Caco-2 (cell line): Measurements from ENCODE around the gene SUSD2. TPM values are rescaled to one million over a fixed set of nuclear protein-coding genes. Genes with fewer than 3 reads are reported as not detected.

ENCODE experiments used
- BruUV-seq: library from RNA; stranded (reverse); fragments of 400-500 nt; replicated peaks from 2 replicates; lab custom pipeline; 2021; lab: Mats Ljungman, UMichigan
- CTCF ChIA-PET: fragments of 300-600 bp; sonication (Branson Sonifier 250); formaldehyde crosslinking; loops from one replicate; lab custom pipeline; 2022; ENCODE audit warnings: antibody characterized with exemption; lab: Charles Lee
- POLR2A ChIA-PET: fragments of 300-600 bp; sonication (Branson Sonifier 250); formaldehyde crosslinking; loops from one replicate; lab custom pipeline; 2022; ENCODE audit warnings: antibody characterized with exemption; lab: Charles Lee
- DNase-seq, 2 experiments: peaks; one replicate each; pipeline versions ENCODE4 v3.0.0 to v3.0.0-alpha.2; 2020 to 2022
- H3K27me3 ChIP-seq: replicated peaks from 2 replicates; pipeline ENCODE4 v1.6.0; 2011; ENCODE audit warnings: low read length; ENCODE audit not compliant: control insufficient read depth, insufficient read depth
- H3K36me3 ChIP-seq: 2 replicates; pipeline ENCODE4 v1.5.1; 2011; ENCODE audit warnings: low read length; ENCODE audit not compliant: control insufficient read depth, insufficient read depth
- H3K4me1 ChIP-seq: fragments of 250-450 bp; sonication (Bioruptor Pico); 2 replicates; pipeline ENCODE4 v1.5.1; 2020; ENCODE audit warnings: mild to moderate bottlenecking
- H3K4me3 ChIP-seq: 2 replicates; pipeline ENCODE4 v1.5.1; 2011; ENCODE audit warnings: low read depth, mild to moderate bottlenecking, control low read depth, low read length
- H3K9me3 ChIP-seq: fragments of 250-450 bp; sonication (Bioruptor Pico); 2 replicates; pipeline ENCODE4 v1.5.1; 2020; ENCODE audit warnings: mild to moderate bottlenecking, moderate library complexity
- H3K27ac Mint-ChIP-seq: one replicate; pipeline ENCODE4 v1.8.0; 2022; ENCODE audit warnings: mixed read lengths; ENCODE audit not compliant: unreplicated experiment
- H3K27me3 Mint-ChIP-seq: one replicate; pipeline ENCODE4 v1.8.0; 2022; ENCODE audit warnings: mixed read lengths; ENCODE audit not compliant: insufficient read depth, unreplicated experiment
- H3K36me3 Mint-ChIP-seq: one replicate; pipeline ENCODE4 v1.8.0; 2022; ENCODE audit warnings: mild to moderate bottlenecking, mixed read lengths; ENCODE audit not compliant: insufficient read depth, unreplicated experiment
- H3K4me1 Mint-ChIP-seq: one replicate; pipeline ENCODE4 v1.8.0; 2022; ENCODE audit warnings: low read depth, mixed read lengths; ENCODE audit not compliant: unreplicated experiment
- H3K4me3 Mint-ChIP-seq: one replicate; pipeline ENCODE4 v1.8.0; 2022; ENCODE audit warnings: mild to moderate bottlenecking, moderate library complexity, mixed read lengths; ENCODE audit not compliant: unreplicated experiment
- H3K9me3 Mint-ChIP-seq: one replicate; pipeline ENCODE4 v1.8.0; 2022; ENCODE audit warnings: mixed read lengths; ENCODE audit not compliant: unreplicated experiment
- CTCF ChIP-seq, 2 experiments: fragments of 200-600 bp in 1 of 2; IDR thresholded peaks; 1 replicate in 1 of 2; 2 replicates in 1 of 2; pipeline versions ENCODE4 v1.5.1 to v1.8.0; 2011 to 2022; ENCODE audit warnings: antibody characterized with exemption in 1 of 2, control low read depth in 1 of 2, inconsistent platforms in 1 of 2, low read depth in 1 of 2, low read length in 1 of 2, mild to moderate bottlenecking in 1 of 2, moderate library complexity in 1 of 2; ENCODE audit not compliant: insufficient read depth in 1 of 2, severe bottlenecking in 1 of 2, unreplicated experiment in 1 of 2
- intact Hi-C: fragments of 100-400 bp; cut with micrococcal nuclease; formaldehyde crosslinking; loops from one replicate; pipeline ENCODE4 v1.10.0; 2022; ENCODE audit not compliant: unreplicated experiment
- total RNA-seq: library from RNA; stranded (reverse); gene quantifications from 2 replicates; pipeline ENCODE4 v1.2.3, GENCODE V29; 2022

The SUSD2 gene
- total RNA-seq, 1 experiment from 2014 or later: 7.0 TPM

- Histone ChIP-seq H3K4me3 (no peak overlapping the region), H3K36me3 (peaks cover 3% of the 10 kb centered on the region), H3K27me3 (no peaks in the 10 kb centered on the region), H3K9me3 (no peaks in the 10 kb centered on the region), H3K4me1 (peaks cover 38% of the 10 kb centered on the region)
- Mint-ChIP-seq H3K9me3 (no peaks in the 10 kb centered on the region), H3K27ac (no peak overlapping the region), H3K4me3 (no peak overlapping the region), H3K4me1 (peaks cover 33% of the 10 kb centered on the region), H3K36me3 (peaks cover 10% of the 10 kb centered on the region), H3K27me3 (no peaks in the 10 kb centered on the region)
- no peak for TF ChIP-seq CTCF (IDR thresholded peaks at IDR 0.05; ENCODE audit: insufficient read depth in 1 of 2, low read depth in 1 of 2, low read length in 1 of 2, severe bottlenecking in 1 of 2, unreplicated experiment in 1 of 2)
- ChIA-PET POLR2A (no interaction called here), CTCF (no interaction called here)
- intact Hi-C loops: no loop called here
- no peak for DNase-seq
- no TSS peak for BruUV-seq
Observed at GRCh38 chr22:24149198-24149590, 32.1 kb upstream of the SUSD2 start.

GRCh38 chr22:24153353-24153752, 27.9 kb upstream of the SUSD2 start:
- peaks cover 5% of the 10 kb centered on the region for H3K36me3 Mint-ChIP-seq
- peaks cover 5% of the 10 kb centered on the region for H3K4me1 ChIP-seq
- BruUV-seq: no TSS peak
- ChIA-PET POLR2A (no interaction called here), CTCF (interaction anchor here (1.0 to 1.3 kb wide), 2 partner anchors 19 to 69 kb away, joined by 3 read pairs; no protein-coding TSS in a partner anchor)
- no peak overlapping the region for H3K4me3 Mint-ChIP-seq
- no peaks in the 10 kb centered on the region for H3K27me3 ChIP-seq
- H3K9me3 Mint-ChIP-seq: no peaks in the 10 kb centered on the region
- no peak for TF ChIP-seq CTCF (IDR thresholded peaks at IDR 0.05; ENCODE audit: insufficient read depth in 1 of 2, low read depth in 1 of 2, low read length in 1 of 2, severe bottlenecking in 1 of 2, unreplicated experiment in 1 of 2)
- H3K4me3 ChIP-seq: no peak overlapping the region
- intact Hi-C loops: no loop called here
- H3K27me3 Mint-ChIP-seq: no peaks in the 10 kb centered on the region
- peaks cover 12% of the 10 kb centered on the region for H3K4me1 Mint-ChIP-seq
- H3K27ac Mint-ChIP-seq: no peak overlapping the region
- H3K36me3 ChIP-seq: no peaks in the 10 kb centered on the region
- H3K9me3 ChIP-seq: no peaks in the 10 kb centered on the region
- no peak for DNase-seq

GRCh38 chr22:24153959-24154358, 27.3 kb upstream of the SUSD2 start:
- Mint-ChIP-seq H3K4me3 (no peak overlapping the region), H3K27me3 (no peaks in the 10 kb centered on the region), H3K9me3 (no peaks in the 10 kb centered on the region), H3K27ac (no peak overlapping the region), H3K4me1 (peaks cover 6% of the 10 kb centered on the region), H3K36me3 (peaks cover 5% of the 10 kb centered on the region)
- no TSS peak for BruUV-seq
- no peaks in the 10 kb centered on the region for H3K27me3 ChIP-seq
- no peak overlapping the region for H3K4me3 ChIP-seq
- H3K9me3 ChIP-seq: no peaks in the 10 kb centered on the region
- ChIA-PET CTCF (interaction anchor here (1.0 to 1.3 kb wide), 2 partner anchors 18 to 69 kb away, joined by 3 read pairs; no protein-coding TSS in a partner anchor), POLR2A (no interaction called here)
- no peak for TF ChIP-seq CTCF (IDR thresholded peaks at IDR 0.05; ENCODE audit: insufficient read depth in 1 of 2, low read depth in 1 of 2, low read length in 1 of 2, severe bottlenecking in 1 of 2, unreplicated experiment in 1 of 2)
- H3K4me1 ChIP-seq: no peaks in the 10 kb centered on the region; the same call in 1 of the 2 replicates
- H3K36me3 ChIP-seq: no peaks in the 10 kb centered on the region
- intact Hi-C loops: no loop called here
- no peak for DNase-seq
